Activated naive CD4-positive, alpha-beta T cell treated with anti-CD3 and anti-CD28 coated beads, Interleukin-2, amount 50 U/mL, for 16 hours (primary cell): Measurements from ENCODE around the gene DUSP7.

Experiments
- DNase-seq: peaks from one replicate; pipeline ENCODE4 v3.0.0-alpha.2; 2020

Gene DUSP7

GRCh38 chr3:52065264-52065756 is 8.9 kb upstream of the DUSP7 start:
- no peak for DNase-seq

DNA sequence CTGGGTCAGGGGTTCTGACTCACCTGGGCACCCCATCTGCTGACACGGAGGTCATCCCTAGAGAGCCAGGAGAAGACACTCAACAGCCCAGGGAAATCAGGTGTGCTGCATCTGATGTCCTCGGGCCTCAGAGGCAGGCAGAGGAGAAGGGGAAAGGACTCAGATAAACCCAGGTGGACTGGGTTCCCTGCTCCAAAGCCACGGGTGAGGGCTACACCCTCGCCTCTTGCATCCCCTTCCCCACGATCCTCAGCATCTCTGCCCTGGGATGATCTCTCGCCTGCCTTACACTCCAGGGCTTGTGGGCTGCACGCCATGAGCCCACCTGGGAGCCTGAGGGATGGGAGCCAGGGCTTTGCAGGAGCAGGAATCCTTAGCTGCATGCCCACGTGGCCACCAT is 8.2 kb upstream of the DUSP7 start:
- DNase-seq: no peak

- no peak for DNase-seq
Measured at GRCh38 chr3:52063026-52063723, 6.8 kb upstream of the DUSP7 start.

DNA sequence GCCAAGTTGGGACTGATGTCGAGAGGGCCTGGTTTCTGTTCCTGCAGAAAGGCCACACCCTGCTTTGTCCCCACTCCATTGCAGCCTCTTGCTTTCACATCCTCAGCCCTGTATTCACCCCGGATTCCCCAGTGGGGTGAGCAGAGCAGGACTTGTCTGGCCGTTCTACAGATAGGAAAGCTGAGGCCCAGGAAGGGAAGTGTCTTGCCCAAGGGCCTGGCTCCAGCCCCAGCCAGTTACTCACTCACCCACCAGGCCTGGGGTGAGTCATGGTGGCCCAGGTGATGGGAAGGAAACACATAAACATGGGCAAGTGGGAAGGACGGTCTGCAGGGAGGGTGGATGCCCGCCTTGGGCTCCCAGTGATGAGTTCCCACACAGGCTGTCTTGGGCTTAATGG is 6.1 kb upstream of the DUSP7 start:
- no peak for DNase-seq

DNA sequence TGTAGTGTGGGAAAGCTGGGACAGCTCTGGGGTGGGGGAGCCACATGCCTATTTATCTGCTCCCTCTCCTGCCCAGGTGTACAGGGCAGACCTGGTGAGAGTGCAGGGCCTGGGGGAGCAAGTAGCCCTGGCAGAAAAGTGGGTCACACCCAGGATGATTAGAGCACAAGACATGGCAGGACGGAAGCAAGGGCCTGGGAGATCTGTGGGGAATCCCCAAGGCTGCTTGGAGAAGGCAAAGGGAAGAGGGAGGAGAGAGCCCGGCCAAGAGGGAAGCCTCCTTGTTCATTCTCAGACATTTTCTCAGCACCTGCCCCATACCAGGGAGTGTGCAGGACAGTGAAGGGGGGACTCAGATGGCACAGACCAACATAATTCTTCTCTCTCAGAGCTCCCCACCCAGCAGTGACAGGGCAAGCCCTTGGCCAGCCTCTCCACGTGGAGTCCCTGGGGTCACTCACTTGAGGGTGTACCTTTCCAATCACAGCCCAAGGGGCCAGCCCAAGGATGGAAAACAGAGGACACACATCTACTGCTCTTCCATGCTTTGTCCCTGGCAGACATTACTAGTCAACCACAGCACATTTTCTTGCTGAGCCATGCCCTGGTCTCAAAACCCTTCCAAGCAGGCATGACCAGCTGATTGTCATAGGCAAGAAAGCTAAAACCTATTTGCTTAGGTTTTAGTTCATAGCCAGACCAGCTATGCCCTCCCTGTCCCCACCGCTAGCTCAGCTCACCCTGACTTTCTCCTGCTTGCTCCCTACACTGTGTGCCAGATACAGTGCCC is 4.9 kb upstream of the DUSP7 start:
- DNase-seq: no peak

DNA sequence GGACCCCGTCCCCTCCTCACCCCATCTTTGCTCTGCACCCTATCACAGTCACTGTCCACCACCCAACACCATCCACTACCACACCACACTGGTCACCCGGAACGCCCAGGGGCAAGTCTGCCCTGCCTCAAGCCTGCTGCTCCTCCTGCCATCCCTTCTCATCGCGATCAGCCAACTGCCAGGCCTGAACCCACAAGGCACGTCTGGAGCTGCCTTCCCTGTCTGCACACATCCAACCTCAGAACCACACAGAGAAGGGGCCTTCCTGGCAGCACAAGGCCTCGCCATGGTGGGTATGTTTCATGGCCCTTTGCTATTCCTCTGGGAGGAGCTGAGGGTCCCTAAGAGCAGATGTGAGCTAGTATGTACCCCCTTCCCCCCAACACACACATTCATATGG is 3.4 kb upstream of the DUSP7 start:
- no peak for DNase-seq

GRCh38 chr3:52057812-52058495 is 1.6 kb upstream of the DUSP7 start:
- DNase-seq: no peak

DNA sequence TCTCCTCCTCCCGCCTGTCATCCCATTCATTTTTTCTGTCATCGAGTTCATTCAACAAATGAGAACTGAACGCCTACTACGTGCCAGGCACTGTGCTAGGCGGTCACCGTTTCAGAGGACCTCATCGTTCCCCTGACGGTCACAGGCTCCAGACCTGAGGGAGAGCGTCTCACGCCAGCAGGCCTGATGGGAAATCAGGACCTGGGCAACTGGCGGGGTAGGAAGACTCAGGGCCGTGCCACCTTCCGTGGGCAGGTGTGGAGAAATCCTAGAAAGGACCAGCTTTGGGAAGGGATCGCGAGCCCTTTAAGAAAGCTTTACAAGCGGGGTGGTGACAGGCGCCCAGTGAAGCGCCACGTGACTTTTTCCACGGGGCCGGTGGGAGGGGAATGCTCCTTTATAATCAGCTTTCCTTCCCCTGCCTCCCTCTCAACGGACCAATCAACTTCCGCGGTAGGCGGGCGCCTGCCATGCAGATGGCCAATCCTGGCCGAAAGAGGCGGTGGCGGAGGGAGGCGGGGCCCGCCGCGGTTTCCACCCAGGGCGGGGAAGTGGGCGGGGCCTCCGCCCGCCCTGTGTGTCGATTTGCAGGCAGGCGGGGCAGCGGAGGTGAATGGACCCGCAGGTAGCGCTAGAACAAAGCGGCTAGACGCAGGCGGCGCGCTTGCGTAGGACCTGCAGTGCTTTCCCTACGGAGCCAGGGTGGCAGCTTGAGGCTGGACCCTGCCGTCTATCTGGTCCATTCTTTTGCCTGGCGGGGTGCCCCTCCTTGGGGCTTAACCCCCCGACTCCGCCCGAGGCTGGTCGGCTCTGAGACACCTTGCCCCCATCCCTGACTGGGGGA is 819 bp upstream of the DUSP7 start:
- DNase-seq: peak; percentile 100

- peak; percentile 52 for DNase-seq
Measured at GRCh38 chr3:52055537-52056351, 627 bp downstream of the DUSP7 start.

DNA sequence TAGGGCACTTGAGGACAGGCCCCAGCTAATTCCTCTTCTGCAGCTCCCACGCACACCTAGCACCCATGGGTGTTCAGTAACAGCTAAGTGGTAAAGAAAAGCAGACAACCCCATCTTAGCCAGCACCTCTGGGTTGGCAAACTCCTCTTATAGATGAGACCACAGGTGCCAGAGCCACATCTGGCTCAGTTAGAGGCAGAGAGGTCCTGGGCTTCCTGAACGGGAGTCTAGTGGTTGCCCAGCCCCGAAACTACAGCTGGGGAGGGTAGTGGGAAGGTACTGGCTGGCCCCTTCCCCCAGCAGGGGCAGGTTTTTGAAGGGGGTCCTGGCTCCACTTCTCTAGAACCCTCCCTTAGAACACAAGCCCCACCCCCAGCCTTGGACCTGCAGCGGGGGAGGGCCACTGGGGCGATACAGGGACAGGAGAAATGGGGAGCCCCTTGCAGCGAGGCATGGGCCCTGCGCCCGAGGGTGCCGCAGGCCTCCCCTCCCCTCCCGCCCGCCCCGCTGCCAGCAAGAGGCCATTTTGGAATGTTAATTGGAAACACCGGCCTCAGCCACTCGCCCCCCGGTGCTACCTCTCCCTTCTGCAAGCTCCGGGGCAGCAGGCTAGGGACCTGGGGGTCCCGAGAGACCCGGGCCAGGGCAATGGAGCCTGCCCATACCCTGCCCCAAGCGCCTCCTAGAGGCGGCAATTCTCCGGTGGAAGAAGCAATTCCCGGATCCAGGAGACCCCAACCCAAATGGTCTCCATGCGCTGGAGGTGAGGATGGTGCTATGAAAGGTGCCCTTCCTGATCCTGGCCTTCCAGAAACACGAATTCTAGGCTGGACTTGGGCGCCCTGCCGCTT is 1.5 kb downstream of the DUSP7 start:
- DNase-seq: peak; percentile 26

DNA sequence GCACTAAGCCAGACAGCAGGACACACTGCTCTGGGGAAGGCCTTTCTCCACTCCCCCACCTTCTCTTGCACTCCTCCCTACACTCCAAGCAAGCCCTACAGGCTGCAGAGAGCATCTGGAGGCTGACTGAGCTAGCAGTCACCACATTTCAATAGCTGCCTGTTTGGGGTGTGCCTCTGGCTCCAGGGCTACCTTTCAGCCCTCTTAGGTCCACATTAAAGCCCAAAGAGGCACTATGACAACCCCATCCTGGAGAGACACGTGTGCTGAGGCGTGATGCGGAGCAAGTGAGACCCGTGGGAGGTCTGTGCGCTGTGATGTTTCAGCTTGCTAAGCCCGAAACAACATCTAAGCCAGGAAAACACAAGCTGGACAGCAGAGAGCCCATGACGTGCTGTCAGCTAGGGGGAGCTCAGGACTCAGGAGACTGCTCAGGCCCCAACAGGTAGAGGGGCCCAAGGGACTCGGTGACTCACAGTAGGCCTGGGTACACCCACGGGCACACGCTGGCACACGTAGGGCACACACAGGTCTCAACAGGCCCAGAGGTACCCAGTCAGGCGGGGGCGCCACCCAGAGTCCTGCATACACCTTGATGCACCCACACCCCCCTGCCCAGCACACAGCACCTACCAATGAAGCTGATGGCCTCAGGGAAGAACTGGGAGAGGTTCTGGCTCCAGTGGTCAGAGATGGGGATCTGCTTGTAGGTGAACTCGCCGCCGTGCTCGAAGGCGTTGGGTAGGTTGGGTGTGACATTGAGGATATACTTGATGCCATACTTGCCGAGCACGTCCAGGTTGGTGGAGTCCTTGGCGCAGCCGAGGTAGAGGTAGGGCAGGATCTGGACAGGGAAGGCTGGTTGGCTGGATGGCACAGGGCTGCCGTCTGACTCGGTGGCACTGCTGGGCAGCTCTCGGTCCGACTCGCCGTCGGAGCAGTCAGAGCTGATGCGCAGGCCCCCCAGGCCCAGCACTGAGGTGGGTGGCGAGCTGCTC is 2.8 kb downstream of the DUSP7 start:
- peak; percentile 56 for DNase-seq

DNA sequence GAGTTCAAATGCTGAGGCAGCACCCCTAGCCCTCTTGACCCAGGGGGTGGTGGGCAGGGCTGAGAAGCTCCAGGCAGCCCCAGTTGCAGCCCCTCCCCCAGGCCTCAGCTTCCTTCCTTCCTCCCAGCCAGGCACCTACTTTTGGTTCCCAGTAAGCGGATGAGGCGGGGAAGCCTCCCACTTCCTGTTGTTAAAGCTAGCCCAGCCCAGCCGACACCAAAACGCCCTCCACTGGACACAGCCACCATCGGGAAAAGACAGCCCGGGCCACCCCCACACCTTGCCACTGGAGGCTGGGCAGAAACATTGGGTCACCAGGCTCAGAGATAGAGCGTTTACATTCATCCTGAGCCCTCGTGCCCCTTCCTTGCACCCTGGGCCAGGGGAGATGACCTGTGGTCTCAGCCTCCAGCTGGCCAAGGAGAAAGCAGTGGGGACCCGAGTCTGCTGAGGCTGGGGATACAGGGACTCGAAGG is 3.5 kb downstream of the DUSP7 start:
- no peak for DNase-seq

DNA sequence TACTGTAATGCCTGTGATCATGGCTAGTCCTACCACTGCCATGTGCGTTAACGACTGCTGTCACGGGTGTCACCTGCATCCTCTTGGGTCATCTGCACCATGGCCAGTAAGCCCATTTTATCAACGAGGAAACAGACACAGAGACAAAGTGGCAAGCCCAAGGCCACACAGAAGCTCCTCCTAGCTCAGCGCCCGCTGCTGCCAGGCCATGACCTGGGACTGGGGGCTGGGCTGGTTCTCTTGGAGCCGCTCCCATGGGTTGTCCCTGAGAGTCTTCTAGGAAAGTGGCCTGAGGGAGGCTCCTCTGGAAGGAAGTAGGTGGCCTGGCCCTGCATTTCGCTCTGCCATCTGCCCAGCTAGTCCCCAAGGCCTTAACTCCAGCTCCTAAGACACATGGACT is 4.9 kb downstream of the DUSP7 start:
- no peak for DNase-seq

DNA sequence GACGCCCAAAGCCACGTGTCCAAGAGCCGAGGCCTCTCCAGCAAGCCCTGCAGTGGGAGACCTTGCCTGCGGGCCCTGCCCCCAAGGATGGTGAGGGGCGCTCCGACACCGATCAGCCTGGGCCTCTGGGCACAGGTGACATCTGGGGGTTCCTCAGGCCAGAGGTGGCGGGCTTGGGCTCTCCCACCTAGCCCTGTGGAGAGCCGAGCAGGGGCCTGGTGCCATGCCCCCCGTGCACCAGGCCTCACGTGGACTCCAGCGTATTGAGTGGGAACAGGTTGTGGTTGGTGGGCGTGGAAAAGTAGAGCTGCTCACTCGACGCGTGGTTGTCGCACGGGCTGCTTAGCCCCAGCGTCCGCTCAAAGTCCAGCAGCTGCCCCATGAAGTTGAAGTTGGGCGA is 5.8 kb downstream of the DUSP7 start:
- DNase-seq: no peak

GRCh38 chr3:52049503-52049902 is 6.9 kb downstream of the DUSP7 start:
- no peak for DNase-seq

DNA sequence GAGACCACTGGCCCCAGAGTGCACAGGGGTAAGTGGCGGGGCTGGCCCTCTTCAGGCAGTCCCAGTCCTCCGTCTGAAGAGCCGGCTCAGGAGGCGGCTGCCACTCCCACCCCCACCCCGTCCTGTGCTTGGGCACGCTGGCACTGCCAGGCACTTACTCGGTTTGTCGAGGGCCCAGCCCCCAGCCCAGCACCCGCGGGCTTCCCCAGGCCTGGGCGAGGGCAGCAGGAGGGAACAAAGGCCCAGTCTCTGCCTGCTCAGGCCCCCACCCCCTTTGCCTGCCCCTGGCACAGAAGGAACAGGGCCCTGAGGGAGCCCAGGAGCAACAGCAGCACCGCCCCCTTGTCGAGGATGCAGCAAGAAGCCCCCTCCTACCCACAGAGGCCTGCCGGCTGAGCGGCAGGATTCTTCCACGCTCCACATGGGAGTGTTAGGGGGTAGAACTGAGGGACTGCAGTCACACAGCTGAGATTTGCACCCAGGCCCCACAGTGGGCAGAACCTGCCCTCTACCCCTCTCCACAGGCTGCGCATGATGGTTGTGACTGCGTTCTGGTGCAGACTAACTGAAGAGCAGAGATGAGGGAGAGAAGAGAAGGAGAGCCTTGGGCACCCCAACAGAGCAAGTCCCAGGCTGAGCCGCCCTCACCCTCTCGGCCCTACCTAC is 8.9 kb downstream of the DUSP7 start:
- DNase-seq: no peak

DNA sequence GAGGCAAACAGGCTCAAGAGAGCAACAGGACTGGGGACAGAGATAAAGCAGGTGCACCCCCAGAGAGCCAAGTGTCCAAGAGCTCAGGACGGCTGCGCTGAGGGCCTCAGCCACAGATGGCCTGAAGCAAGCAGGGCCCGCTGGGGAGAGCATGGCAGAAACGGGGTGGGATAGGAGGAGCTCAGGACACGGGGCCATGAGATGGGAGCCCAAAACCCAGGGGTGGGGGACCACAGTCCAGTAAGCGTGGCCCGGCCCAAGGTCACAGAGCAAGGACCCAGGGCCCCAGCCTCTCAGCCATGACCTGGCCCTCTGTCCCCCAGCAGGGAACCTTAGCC is 9.5 kb downstream of the DUSP7 start:
- DNase-seq: no peak

DNA sequence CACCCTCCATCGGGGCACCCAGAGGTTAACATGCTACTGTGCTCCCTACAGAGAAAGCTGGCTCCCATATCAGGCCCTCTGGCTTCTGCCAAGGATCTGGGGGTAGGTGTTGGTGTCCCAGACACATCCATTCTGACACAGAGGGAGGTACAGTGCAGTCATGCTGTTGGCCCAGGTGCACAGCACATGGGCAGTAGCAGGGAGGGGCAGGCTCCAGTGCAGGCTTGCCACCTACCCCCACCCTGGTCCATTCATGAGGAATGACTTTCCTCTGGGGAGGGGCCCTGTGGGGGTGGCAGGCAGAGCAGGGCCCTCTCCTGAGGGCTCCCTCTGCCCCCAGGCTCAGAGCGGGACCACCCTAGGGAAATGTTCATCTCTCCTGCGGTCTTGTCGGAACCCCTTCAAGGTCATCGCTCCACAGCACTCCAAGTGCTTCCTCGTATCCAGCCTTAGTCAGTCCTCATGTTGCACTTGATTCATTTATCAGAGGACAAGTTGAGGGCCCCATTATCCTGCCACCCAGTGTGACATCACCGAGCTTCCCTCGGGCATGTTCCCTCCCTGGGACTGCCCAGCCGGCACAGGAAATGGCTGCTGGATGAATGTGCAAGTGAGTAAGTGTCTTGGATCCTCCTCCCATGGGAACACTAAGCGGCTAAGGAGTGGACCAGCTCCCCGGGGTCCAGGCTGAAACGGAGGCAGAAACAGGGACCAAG is 10.0 kb downstream of the DUSP7 start:
- DNase-seq: no peak
